Ascending aorta (tissue), 2 donors: ENCODE measurements around the gene FRMD4A. TPM values are rescaled to one million over a fixed set of nuclear protein-coding genes. Genes with fewer than 3 reads are reported as not detected.

Experiments used
- DNase-seq, 2 donors: peaks; one replicate each; pipeline ENCODE4 v3.0.0-alpha.2; 2019; ENCODE audit warnings: low spot score in 2 of 2
- H3K27ac ChIP-seq, 2 donors: fragments of 200-600 bp; sonication (generic); one replicate each; pipeline ENCODE4 v1.5.1; 2016 to 2017; ENCODE audit warnings: mild to moderate bottlenecking in 1 of 2
- H3K27me3 ChIP-seq: fragments of 200-600 bp; sonication (generic); one replicate; pipeline ENCODE4 v1.5.1; 2017
- H3K36me3 ChIP-seq, 2 donors: fragments of 200-600 bp; sonication (generic); one replicate each; pipeline ENCODE4 v1.5.1; 2016
- H3K4me1 ChIP-seq, 2 donors: fragments of 200-600 bp; sonication (generic); one replicate each; pipeline ENCODE4 v1.5.1; 2016 to 2017; ENCODE audit warnings: mild to moderate bottlenecking in 1 of 2
- H3K4me3 ChIP-seq, 2 donors: fragments of 200-600 bp; sonication (generic); one replicate each; pipeline ENCODE4 v1.5.1; 2016 to 2017; ENCODE audit warnings: mild to moderate bottlenecking in 1 of 2
- H3K9me3 ChIP-seq, 2 donors: fragments of 200-600 bp; sonication (generic); one replicate each; pipeline ENCODE4 v1.5.1; 2016
- CTCF ChIP-seq, 3 experiments: fragments of 200-600 bp in 2 of 3; fragments of 450-650 bp in 1 of 3; sonication (generic) in 2 of 3; IDR thresholded peaks; one replicate each; pipeline ENCODE4 v1.5.1; 2016 to 2019; ENCODE audit warnings: antibody characterized with exemption in 3 of 3, mild to moderate bottlenecking in 1 of 3, moderate library complexity in 1 of 3
- intact Hi-C: fragments of 100-400 bp; cut with DNase I; formaldehyde crosslinking; loops from one replicate; pipeline ENCODE4 v1.15.1; 2023
- total RNA-seq: library from RNA; depleted of rRNA; stranded (reverse); fragments of >200 nt; gene quantifications from one replicate; pipeline ENCODE4 v1.1.0, GENCODE V29; 2016

FRMD4A gene
- total RNA-seq, 1 donor from 2014 or later = 108 TPM

- Histone ChIP-seq H3K4me1 (no peaks in the 10 kb centered on the region), H3K4me3 (no peak overlapping the region), H3K27me3 (no peaks in the 10 kb centered on the region), H3K27ac (no peak overlapping the region), H3K36me3 (no peaks in the 10 kb centered on the region), H3K9me3 (no peaks in the 10 kb centered on the region)
- TF ChIP-seq CTCF (IDR thresholded peaks at IDR 0.05) = no peak
- intact Hi-C loops = no loop called here
- no peak for DNase-seq
Observed at GRCh38 chr10:14336736-14337135, 6.0 kb upstream of the FRMD4A start.

GRCh38 chr10:14334771-14335170 lies 4.0 kb upstream of the FRMD4A start:
- no peaks in the 10 kb centered on the region for H3K27me3 ChIP-seq
- H3K27ac ChIP-seq = no peak overlapping the region
- intact Hi-C loops = no loop called here
- no peaks in the 10 kb centered on the region for H3K36me3 ChIP-seq
- no peak for TF ChIP-seq CTCF (IDR thresholded peaks at IDR 0.05)
- no peaks in the 10 kb centered on the region for H3K4me1 ChIP-seq
- no peak for DNase-seq
- no peaks in the 10 kb centered on the region for H3K9me3 ChIP-seq
- no peak overlapping the region for H3K4me3 ChIP-seq

- no peak overlapping the region for H3K27ac ChIP-seq
- H3K36me3 ChIP-seq = no peaks in the 10 kb centered on the region
- no peak overlapping the region for H3K4me3 ChIP-seq
- H3K27me3 ChIP-seq = no peaks in the 10 kb centered on the region
- H3K9me3 ChIP-seq = no peaks in the 10 kb centered on the region
- TF ChIP-seq CTCF (IDR thresholded peaks at IDR 0.05) = no peak
- no peaks in the 10 kb centered on the region for H3K4me1 ChIP-seq
- no peak for DNase-seq
- intact Hi-C loops = no loop called here
Observed at GRCh38 chr10:14333606-14334005, 2.9 kb upstream of the FRMD4A start.

- H3K27ac ChIP-seq = no peak overlapping the region
- H3K4me3 ChIP-seq = no peak overlapping the region
- no peak for TF ChIP-seq CTCF (IDR thresholded peaks at IDR 0.05)
- H3K9me3 ChIP-seq = no peaks in the 10 kb centered on the region
- H3K27me3 ChIP-seq = no peaks in the 10 kb centered on the region
- H3K36me3 ChIP-seq = no peaks in the 10 kb centered on the region
- no peaks in the 10 kb centered on the region for H3K4me1 ChIP-seq
- intact Hi-C loops = no loop called here
- no peak for DNase-seq
Observed at GRCh38 chr10:14332903-14333302, 2.2 kb upstream of the FRMD4A start.

- H3K27me3 ChIP-seq = no peaks in the 10 kb centered on the region
- H3K4me1 ChIP-seq = no peaks in the 10 kb centered on the region
- no peaks in the 10 kb centered on the region for H3K36me3 ChIP-seq
- no peak for TF ChIP-seq CTCF (IDR thresholded peaks at IDR 0.05)
- no peak overlapping the region for H3K4me3 ChIP-seq
- no peak overlapping the region for H3K27ac ChIP-seq
- DNase-seq = no peak
- intact Hi-C loops = no loop called here
- no peaks in the 10 kb centered on the region for H3K9me3 ChIP-seq
Observed at GRCh38 chr10:14329746-14330173, 964 bp downstream of the FRMD4A start.
